CD14-positive monocyte (primary cell): ENCODE measurements around the gene ECHDC1. TPM values are rescaled to one million over a fixed set of nuclear protein-coding genes. Genes with fewer than 3 reads are reported as not detected.

Experiments used
- DNase-seq, 3 donors: peaks; one replicate each; pipeline ENCODE4 v3.0.0-alpha.2; 2011 to 2022
- H2AFZ ChIP-seq: 2 replicates; pipeline ENCODE4 v1.6.0; 2012; ENCODE audit warnings: mild to moderate bottlenecking, low read depth, low read length, inconsistent platforms; ENCODE audit not compliant: insufficient read depth, poor library complexity, severe bottlenecking
- H3K27ac ChIP-seq, 2 donors: 1 replicate in 1 of 2; 2 replicates in 1 of 2; pipeline ENCODE4 v1.5.1; 2012 to 2013; ENCODE audit warnings: low read length in 2 of 2, control low read depth in 1 of 2, inconsistent platforms in 1 of 2, low read depth in 1 of 2, mild to moderate bottlenecking in 1 of 2
- H3K27me3 ChIP-seq, 2 donors: one replicate each; pipeline versions ENCODE4 v1.6.0 to v1.6.1; 2011 to 2013; ENCODE audit warnings: low read length in 2 of 2; ENCODE audit not compliant: control insufficient read depth in 2 of 2, insufficient read depth in 2 of 2
- H3K36me3 ChIP-seq, 2 donors: replicated peaks in 1 of 2; 1 replicate in 1 of 2; 2 replicates in 1 of 2; pipeline versions ENCODE4 v1.5.1 to v1.6.1; 2012 to 2013; ENCODE audit warnings: low read length in 2 of 2, control low read depth in 1 of 2, inconsistent platforms in 1 of 2, mild to moderate bottlenecking in 1 of 2; ENCODE audit not compliant: insufficient read depth in 2 of 2, control insufficient read depth in 1 of 2
- H3K4me1 ChIP-seq, 2 donors: 1 replicate in 1 of 2; 2 replicates in 1 of 2; pipeline versions ENCODE4 v1.5.1 to v1.6.1; 2012 to 2013; ENCODE audit warnings: low read length in 2 of 2, control low read depth in 1 of 2, inconsistent platforms in 1 of 2, mild to moderate bottlenecking in 1 of 2, moderate library complexity in 1 of 2; ENCODE audit not compliant: insufficient read depth in 2 of 2, control insufficient read depth in 1 of 2
- H3K4me2 ChIP-seq: replicated peaks from 2 replicates; pipeline ENCODE3; 2012; ENCODE audit warnings: low read length, moderate library complexity, mild to moderate bottlenecking; ENCODE audit not compliant: poor library complexity, severe bottlenecking; ENCODE audit errors: extremely low read depth
- H3K4me3 ChIP-seq, 3 experiments: fragments of 200-600 bp in 1 of 3; sonication (generic) in 1 of 3; replicated peaks in 1 of 3; 1 replicate in 2 of 3; 2 replicates in 1 of 3; pipeline ENCODE4 v1.5.1; 2011 to 2013; ENCODE audit warnings: low read length in 3 of 3, mild to moderate bottlenecking in 3 of 3, control low read depth in 2 of 3, low read depth in 2 of 3, inconsistent platforms in 1 of 3, moderate library complexity in 1 of 3
- H3K79me2 ChIP-seq: 2 replicates; pipeline ENCODE4 v1.6.0; 2012; ENCODE audit warnings: mild to moderate bottlenecking, control low read depth, inconsistent platforms, low read length, moderate library complexity; ENCODE audit not compliant: insufficient read depth
- H3K9ac ChIP-seq: 2 replicates; pipeline ENCODE4 v1.6.0; 2017; ENCODE audit warnings: low read length, mild to moderate bottlenecking; ENCODE audit not compliant: insufficient read depth, poor library complexity, severe bottlenecking
- H3K9me3 ChIP-seq, 2 donors: replicated peaks in 1 of 2; 1 replicate in 1 of 2; 2 replicates in 1 of 2; pipeline versions ENCODE4 v1.5.1 to v1.6.1; 2012 to 2013; ENCODE audit warnings: low read length in 2 of 2, control low read depth in 1 of 2; ENCODE audit not compliant: control insufficient read depth in 1 of 2, insufficient read depth in 1 of 2
- H4K20me1 ChIP-seq: 2 replicates; pipeline ENCODE4 v1.6.0; 2012; ENCODE audit warnings: mild to moderate bottlenecking, low read length, control low read depth, moderate library complexity; ENCODE audit not compliant: insufficient read depth
- H3K27ac Mint-ChIP-seq, 7 donors: one replicate each; pipeline ENCODE4 v1.8.0; 2020; ENCODE audit warnings: mild to moderate bottlenecking in 7 of 7, mixed read lengths in 7 of 7, moderate library complexity in 6 of 7, inconsistent platforms in 2 of 7
- H3K27me3 Mint-ChIP-seq, 3 donors: one replicate each; pipeline ENCODE4 v1.8.0; 2021 to 2022; ENCODE audit warnings: low read depth in 3 of 3, mild to moderate bottlenecking in 3 of 3, mixed read lengths in 3 of 3, moderate library complexity in 3 of 3, inconsistent platforms in 1 of 3
- H3K36me3 Mint-ChIP-seq, 2 donors: one replicate each; pipeline ENCODE4 v1.8.0; 2020; ENCODE audit warnings: mixed read lengths in 2 of 2, inconsistent platforms in 1 of 2, mild to moderate bottlenecking in 1 of 2
- H3K4me1 Mint-ChIP-seq: one replicate; pipeline ENCODE4 v1.8.0; 2020; ENCODE audit warnings: mild to moderate bottlenecking, mixed read lengths
- H3K4me3 Mint-ChIP-seq, 2 donors: one replicate each; pipeline ENCODE4 v1.8.0; 2020; ENCODE audit warnings: mild to moderate bottlenecking in 2 of 2, mixed read lengths in 2 of 2, moderate library complexity in 1 of 2
- H3K9me3 Mint-ChIP-seq, 7 donors: one replicate each; pipeline ENCODE4 v1.8.0; 2020 to 2022; ENCODE audit warnings: mixed read lengths in 7 of 7, mild to moderate bottlenecking in 6 of 7, moderate library complexity in 6 of 7, inconsistent platforms in 2 of 7
- WGBS: methylation state at CpG from one replicate; pipeline ENCODE4 v1.1.5; 2013; ENCODE audit warnings: missing lambda C conversion rate; ENCODE audit not compliant: insufficient coverage; 5-methylcytosine and 5-hydroxymethylcytosine counted together
- intact Hi-C, 2 donors: fragments of 100-400 bp; cut with micrococcal nuclease; formaldehyde crosslinking; loops; one replicate each; pipeline versions ENCODE4 v1.15.0 to v1.15.1; 2023
- polyA plus RNA-seq, 3 donors: library from polyadenylated mRNA; depleted of rRNA in 1 of 3; unstranded in 2 of 3; stranded (reverse) in 1 of 3; fragments of 300-500 nt in 2 of 3; fragments of >200 nt in 1 of 3; fragmentation: Illumina TruSeq in 2 of 3; gene quantifications; 1 replicate in 2 of 3; 2 replicates in 1 of 3; pipeline ENCODE4 v1.2.3, GENCODE V29; 2012 to 2021
- TF ChIP-seq, protein P1 (sequence below): fragments of 200-600 bp; IDR thresholded peaks from one replicate; pipeline ENCODE4 v1.8.0; 2022; ENCODE audit warnings: antibody characterized with exemption, mild to moderate bottlenecking

The ECHDC1 gene
- polyA plus RNA-seq, 3 donors = 36.4 to 104 (median 102) TPM

DNA sequence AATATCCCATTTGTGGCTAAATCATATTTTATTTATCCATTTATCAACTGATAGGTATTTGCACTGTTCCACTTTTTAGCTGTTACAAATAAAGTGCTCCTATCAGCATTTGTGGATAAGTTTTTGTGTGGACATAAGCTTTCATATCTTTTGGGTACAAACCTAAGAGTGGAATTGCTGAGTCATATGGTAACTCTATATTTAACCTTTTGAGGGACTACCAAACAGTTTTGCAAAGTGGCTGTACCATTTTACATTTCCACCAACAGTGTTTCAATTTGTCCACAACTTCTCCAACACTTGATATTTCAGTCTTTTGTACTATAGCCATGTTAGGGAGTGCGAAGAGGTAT, 23.6 kb upstream of the ECHDC1 start:
- Histone ChIP-seq H3K9ac (no peak overlapping the region), H3K27ac (no peak overlapping the region), H3K79me2 (no peaks in the 10 kb centered on the region), H3K27me3 (no peaks in the 10 kb centered on the region), H3K36me3 (no peaks in the 10 kb centered on the region), H3K4me3 (no peak overlapping the region), H3K4me1 (peaks cover 10 to 13% of the 10 kb centered on the region in 2 donors), H3K9me3 (no peaks in the 10 kb centered on the region), H3K4me2 (no peak overlapping the region), H2AFZ (no peak overlapping the region), H4K20me1 (no peaks in the 10 kb centered on the region)
- intact Hi-C loops = loop anchor here in 1 of 2 donors (10.0 kb wide), 1 partner anchor 48 kb away; no protein-coding TSS in a partner anchor
- DNase-seq = no peak
- Mint-ChIP-seq H3K36me3 (no peaks in the 10 kb centered on the region), H3K27ac (no peak overlapping the region), H3K4me1 (peaks cover 13% of the 10 kb centered on the region), H3K27me3 (peaks cover 0 to 1% (median 0%) of the 10 kb centered on the region in 3 donors), H3K9me3 (peaks cover 4 to 12% (median 8%) of the 10 kb centered on the region in 7 donors), H3K4me3 (no peak overlapping the region)
- TF ChIP-seq, protein P1, sequence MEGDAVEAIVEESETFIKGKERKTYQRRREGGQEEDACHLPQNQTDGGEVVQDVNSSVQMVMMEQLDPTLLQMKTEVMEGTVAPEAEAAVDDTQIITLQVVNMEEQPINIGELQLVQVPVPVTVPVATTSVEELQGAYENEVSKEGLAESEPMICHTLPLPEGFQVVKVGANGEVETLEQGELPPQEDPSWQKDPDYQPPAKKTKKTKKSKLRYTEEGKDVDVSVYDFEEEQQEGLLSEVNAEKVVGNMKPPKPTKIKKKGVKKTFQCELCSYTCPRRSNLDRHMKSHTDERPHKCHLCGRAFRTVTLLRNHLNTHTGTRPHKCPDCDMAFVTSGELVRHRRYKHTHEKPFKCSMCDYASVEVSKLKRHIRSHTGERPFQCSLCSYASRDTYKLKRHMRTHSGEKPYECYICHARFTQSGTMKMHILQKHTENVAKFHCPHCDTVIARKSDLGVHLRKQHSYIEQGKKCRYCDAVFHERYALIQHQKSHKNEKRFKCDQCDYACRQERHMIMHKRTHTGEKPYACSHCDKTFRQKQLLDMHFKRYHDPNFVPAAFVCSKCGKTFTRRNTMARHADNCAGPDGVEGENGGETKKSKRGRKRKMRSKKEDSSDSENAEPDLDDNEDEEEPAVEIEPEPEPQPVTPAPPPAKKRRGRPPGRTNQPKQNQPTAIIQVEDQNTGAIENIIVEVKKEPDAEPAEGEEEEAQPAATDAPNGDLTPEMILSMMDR = no peak
- WGBS = no CpG with 5 or more reads among the region's 1 CpG

DNA sequence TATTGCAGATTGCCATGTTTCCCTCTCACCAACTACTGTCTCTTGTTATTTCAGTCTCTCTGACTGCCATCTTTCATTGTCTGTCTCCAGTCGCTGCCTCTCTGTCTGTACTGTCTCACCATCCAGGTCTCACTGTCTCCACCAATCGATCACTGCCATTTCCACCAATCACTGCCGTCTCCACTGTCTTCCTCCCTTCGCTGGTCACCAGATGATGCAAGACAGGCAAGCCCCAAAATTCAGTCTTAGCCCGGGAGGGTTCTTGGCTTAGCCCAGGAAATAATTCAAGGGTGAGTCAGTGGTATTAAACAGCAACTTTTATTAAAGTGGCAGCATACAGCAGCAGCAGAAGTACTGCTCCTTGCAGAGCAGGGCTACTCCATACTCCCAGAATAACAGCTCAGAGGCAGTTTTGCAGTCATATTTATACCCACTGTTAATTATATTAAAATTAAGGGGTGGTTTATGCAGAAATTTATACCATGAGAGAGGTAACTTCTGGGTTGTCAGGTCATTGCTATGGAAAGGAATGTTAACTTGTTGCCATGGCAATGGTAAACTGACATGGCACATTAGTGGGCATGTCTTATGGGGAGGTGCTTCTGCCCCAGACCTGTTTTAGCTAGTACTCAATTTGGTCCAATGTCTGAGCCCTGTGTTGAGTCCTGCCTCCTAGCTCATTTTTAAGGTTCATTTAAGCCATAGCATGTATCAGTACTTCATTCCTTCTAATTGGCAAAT, 23.0 kb upstream of the ECHDC1 start:
- DNase-seq = peak; percentile 70 to 93 (median 82)
- H3K4me3 ChIP-seq = no peak overlapping the region
- H3K9me3 ChIP-seq = no peaks in the 10 kb centered on the region
- H3K27ac Mint-ChIP-seq = peak overlapping the region; percentile 58 to 89 (median 82)
- no peak overlapping the region for H3K9ac ChIP-seq
- H3K27me3 ChIP-seq = no peaks in the 10 kb centered on the region
- intact Hi-C loops = loop anchor here in 1 of 2 donors (10.0 kb wide), 1 partner anchor 48 kb away; no protein-coding TSS in a partner anchor
- peak overlapping the region; percentile 3 to 7 for H3K4me3 Mint-ChIP-seq
- no peaks in the 10 kb centered on the region for H4K20me1 ChIP-seq
- peaks cover 10 to 13% of the 10 kb centered on the region in 2 donors for H3K4me1 ChIP-seq
- H3K4me1 Mint-ChIP-seq = peaks cover 13% of the 10 kb centered on the region
- H3K79me2 ChIP-seq = no peaks in the 10 kb centered on the region
- TF ChIP-seq, protein P1 = no peak
- 36% methylated on average over 2 of the region's 5 CpGs for WGBS
- H3K36me3 ChIP-seq = no peaks in the 10 kb centered on the region
- no peak overlapping the region for H2AFZ ChIP-seq
- H3K27ac ChIP-seq = peak overlapping the region in 1 of 2 donors; percentile 29
- H3K4me2 ChIP-seq = no peak overlapping the region
- peaks cover 0 to 1% (median 0%) of the 10 kb centered on the region in 3 donors for H3K27me3 Mint-ChIP-seq
- H3K9me3 Mint-ChIP-seq = peaks cover 3 to 10% (median 6%) of the 10 kb centered on the region in 7 donors
- no peaks in the 10 kb centered on the region for H3K36me3 Mint-ChIP-seq
